ENCODE measurements around the gene CLSTN3.
"Not testable (repeated sequence)": the region's sequence is repeated elsewhere in the genome, so short reads cannot be mapped to it uniquely, and the experiment has no call there.

CLSTN3 gene

DNA sequence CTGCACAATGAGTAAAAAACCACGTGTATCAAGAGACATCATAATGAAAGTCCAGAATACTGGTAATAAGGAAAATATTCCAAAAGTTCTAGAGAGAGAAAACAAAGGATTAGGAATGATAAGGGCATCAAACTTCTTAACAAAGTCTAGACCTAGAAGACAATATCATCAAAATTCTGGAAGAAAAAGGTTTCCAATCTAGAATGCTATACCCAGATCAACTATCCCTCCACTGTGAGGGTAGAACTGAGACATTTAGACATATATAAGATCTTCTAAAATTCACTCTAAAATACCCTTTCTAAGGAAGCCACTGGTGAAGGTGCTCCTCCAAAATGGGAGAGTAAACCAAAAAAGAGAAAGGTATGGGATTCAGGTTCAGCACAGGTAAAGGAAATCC, 24.1 kb upstream of the CLSTN3 start:
- no peak for DNase-seq

DNA sequence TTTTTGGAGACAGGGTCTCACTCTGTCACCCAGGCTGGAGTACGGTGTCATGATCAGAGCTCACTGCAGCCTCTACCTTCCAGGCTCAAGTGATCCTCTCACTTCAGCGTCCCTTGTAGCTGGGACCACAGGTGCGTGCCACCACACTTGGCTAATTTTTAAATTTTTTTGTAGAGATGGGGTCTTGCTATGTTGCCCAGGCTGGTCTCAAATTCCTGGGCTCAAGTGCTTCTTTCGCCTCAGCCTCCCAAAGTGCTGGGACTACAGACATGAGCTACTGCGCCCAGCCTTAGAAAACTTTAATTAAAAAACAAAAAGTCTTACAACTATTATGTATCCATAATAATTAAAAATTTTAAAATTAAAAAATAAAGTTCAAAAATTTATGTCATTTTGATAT, 23.0 kb upstream of the CLSTN3 start:
- DNase-seq = not testable (repeated sequence)

DNA sequence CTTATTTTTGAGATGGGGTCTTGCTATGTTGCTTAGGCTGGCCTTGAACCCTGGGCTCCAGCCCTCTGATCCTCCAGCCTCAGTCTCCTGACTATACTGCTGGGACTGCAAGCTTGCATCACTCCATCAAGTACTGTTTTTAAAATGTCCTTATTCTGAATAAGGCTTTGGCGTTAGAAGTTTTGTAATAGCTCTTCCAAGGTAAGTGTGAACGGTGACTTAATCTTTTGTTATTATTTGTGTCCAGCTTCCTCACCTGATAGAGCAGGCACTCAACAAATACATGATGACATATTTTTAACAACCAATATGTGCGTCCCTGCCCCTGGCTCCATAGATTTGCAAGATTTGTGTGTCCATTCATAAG, 22.6 kb upstream of the CLSTN3 start:
- no peak for DNase-seq

DNA sequence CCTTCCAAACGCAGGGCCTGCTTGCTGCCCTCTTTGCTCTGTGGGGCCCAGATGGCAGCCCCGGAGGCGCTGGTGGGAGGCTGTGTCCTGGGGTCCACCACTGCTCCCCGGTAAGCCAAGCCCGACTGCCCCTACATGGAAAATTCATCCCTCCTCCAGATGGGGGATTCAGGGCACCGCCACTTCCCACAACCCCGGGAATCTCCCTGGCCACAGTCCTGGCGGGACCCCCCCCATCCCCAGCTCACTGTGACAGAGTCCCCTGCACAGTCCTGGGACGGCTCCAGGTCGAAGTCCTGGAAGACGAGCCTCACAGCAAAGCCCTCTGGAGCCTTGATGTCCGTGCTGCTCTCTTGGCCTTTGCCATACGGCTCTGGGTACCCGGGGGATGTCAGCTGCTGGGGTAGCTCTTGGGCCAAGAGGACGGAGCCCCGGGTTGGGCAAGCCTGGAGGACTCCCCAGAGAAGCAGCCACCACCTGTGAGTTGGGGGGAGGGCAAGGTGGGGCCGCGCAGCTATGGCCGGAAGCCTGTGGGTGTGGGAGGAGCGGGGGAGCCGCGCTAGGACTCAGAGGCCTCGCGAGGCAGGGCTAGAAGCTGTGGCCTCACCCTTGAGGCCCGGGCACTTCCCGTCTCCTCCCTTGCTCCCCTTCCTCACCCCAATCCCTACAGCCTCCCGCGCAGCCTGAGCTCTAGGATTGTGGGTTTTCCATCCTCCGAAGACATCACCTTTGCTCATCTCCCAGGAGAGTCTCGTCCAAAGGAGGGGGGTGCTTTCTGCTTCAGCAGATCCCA, 22.0 kb upstream of the CLSTN3 start:
- DNase-seq = peak; percentile 39

DNA sequence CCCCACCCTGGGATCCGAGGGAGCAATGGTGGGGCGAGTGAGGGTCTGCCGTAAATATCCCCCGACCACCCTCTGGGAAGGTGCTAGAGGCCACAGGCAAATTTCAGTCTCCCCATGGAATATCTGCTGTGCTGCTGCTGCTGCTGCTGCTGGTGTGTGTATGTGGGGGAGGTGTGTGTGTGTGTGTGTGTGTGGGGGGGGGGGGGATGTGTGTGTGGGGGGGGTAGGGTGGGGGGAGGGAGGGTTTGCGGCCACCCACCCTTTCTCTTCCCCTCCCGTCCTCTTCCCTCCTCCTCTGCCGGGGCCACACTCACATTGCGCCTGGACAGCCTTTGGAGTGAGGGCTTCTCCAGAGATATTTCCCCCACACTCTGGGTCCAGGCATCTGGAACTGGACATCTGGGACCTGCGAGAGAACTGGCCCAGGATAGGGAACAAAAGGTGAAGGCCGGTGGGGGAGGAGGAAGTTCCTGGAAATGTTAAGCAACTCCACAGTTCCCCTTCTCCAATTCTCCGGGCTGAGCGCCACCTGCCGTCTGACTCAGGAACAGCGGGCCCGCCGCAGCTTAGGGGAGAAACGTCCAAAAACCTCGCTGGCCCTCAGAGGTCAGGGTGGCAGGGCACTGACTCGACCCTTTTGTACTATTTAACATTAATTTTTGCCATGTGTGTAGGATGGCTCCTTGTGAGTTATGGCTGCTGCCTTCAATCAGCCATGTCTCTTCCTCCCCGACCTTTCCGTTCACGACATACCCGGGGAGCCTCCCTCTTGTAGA, 21.2 kb upstream of the CLSTN3 start, which contains the start of gene C1RL:
Gene C1RL, minus strand, starts transcription at position 419 of the 776 bp plus-strand sequence. Its CDS starts 34 bp downstream, at position 385.
- peak; percentile 59 for DNase-seq

DNA sequence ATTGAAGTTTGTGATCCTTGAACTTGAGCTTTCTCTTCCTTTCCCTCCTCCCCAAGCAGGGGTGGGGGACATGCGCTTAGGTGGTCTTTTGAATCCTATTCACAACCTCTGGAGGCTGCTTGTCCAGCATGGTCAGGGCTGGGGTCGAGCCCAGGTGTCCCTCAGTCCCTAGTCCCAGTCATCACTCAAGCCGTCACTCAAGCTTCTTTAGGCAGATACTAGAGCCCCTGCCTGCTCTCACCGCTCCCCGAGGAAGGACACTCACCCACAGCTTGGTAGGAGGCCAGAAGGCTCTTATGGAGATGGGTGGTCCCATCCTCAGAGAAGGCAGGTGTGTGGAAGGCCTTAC, 20.6 kb upstream of the CLSTN3 start:
- no peak for DNase-seq

DNA sequence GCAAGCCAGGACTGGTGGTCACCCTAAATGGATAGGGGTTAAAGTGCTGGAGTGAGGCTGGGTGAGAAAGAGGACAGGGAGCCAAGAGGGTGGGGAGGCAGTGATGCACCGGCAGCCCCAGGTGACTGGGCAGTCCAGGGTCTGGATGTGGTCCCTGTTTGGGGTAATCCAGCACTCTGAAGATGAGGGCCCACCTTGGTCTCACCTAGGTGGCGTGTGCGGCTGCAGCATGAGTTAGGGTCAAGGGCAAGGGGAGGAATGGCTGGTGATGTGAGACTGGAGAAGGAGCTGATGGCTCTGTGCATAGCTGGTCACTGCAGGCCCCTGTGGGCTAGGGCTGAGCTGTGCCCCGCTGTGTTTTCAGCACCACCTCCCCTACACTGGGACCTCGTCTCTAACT, 19.5 kb upstream of the CLSTN3 start:
- no peak for DNase-seq

DNA sequence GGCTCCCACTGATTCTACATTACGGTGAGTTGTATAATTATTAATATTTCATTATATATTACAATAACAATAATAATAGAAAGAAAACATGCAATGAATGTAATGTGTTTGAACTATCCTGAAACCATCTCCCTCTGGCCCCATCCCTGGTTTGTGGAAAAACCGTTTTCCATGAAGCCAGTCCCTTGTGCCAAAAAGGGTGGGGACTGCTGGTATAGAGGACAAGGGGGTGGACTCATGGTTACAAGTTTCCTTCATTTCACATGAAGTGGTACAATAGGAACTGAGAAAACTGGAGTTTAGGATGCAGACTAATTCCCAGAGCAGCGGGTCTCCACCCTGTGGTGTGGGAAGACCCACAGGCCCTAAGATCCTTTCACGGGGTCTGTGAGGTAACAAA, 18.1 kb upstream of the CLSTN3 start:
- DNase-seq = no peak

DNA sequence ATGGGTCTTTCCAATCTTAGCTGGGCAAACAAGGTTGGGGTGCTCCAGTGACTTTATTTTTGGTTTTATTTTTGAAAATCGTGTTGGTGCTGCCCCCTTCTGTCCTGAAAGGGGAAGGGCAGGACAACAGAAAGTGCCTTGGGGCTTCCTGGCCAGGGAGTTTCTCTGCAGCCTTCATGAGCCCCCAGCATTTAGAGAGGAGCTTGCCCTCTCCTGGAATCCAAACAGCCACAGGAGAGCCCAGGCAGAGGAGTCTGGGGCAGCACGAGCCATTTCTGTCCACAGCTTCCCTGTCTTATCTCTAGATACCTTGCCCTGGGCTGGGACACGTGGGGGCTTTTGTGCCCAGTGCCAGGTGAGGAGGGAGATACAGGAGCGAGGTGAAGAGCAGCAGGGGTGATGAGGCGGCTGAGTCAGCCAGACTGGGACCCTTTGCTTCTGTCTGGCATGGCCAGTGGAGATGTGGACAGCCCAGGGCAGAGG, 16.7 kb upstream of the CLSTN3 start:
- no peak for DNase-seq

DNA sequence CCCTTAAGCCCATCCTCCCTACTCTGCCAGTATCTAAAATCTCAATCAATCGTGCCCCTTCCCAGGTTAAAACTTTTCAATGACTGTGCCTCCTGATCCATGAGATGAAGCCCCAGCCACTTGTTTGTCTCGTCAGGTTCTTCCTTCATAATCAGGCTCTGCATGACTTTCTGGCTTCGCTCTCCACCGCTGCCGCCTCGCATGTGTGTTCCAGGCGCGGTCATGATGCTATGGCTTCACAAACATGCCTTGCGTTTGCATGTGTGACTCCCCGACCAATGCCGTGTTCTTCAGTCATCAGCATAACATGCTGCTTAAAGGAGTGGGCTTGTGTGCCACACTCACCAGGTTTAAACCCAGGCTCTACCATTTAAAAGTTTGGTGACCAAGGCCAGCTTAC, 16.2 kb upstream of the CLSTN3 start:
- DNase-seq = no peak

DNA sequence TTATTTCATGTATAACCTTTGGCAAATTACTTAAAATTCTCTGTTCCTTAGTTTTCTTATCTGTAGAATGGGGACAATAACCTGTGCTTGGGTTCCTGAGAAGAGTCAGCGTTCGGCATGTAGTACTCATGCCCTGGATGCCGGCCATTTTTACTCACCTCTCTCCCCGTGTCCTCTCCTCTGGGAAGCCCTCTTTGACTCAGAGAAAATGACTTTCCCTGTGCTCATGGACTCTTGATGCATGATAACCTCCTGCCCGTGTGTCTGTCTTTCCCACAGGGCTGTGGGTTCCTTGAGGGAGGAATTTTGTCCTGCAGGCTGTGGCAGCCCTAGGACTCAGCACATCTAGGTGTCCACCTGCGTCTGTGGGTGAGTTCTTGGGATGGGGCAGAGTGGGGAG, 15.3 kb upstream of the CLSTN3 start:
- no peak for DNase-seq

DNA sequence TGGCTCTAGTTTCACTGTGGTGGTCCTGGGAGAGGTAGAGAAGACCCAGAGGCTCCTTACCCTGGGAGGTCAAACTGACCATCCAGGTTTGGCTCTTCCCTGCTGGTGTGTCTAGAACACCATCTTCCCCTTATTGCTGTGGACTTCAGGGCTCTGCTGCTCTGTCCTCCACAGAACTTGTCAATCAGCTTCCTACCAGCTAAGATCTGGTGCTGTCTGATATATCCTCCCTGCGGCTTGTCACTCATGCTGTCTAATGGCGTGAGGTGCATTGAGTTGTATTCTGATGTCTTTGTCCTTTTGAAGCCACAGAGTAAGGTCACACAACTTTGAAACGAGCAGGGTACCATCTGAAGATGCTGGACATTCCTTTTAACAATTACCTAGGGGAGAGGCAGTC, 14.0 kb upstream of the CLSTN3 start:
- no peak for DNase-seq

DNA sequence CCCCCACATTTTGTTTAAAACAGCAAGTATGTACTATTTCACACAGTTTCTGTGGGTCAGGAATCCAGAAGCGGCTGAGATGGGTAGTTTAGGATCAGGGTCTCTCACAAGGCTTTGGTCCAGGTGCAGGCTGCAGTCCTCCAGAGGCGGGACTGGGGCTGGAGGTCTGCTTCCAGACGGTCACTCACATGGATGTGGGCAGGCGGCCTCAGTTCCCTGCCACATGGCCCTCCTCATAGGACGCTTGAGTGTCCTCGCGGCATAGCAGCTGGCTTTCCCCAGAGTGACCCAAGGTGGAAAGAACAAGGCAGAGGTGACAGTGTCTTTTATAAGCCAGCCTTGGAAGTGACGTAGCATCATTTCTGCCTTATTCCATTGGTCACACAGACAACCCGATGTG, 13.3 kb upstream of the CLSTN3 start:
- no peak for DNase-seq

DNA sequence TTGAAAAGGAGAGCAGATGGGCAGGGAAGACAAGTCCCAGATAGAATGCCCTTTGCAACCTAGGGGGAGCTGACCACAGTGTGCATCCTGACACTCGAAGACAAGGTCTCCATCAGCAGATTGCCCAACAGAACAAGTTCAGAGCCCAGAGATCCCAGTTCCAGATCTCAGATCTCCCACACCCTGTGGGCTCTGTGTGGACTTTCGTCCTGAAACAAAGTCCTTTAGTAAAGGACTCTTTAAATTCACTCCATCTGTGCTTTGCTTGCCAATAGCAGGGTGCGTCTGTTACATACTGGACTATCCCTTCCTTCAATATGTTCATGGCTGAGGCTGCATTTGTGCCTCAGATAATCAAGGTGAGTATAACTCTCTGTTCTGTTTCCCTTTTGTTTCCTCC, 12.5 kb upstream of the CLSTN3 start:
- DNase-seq = no peak

DNA sequence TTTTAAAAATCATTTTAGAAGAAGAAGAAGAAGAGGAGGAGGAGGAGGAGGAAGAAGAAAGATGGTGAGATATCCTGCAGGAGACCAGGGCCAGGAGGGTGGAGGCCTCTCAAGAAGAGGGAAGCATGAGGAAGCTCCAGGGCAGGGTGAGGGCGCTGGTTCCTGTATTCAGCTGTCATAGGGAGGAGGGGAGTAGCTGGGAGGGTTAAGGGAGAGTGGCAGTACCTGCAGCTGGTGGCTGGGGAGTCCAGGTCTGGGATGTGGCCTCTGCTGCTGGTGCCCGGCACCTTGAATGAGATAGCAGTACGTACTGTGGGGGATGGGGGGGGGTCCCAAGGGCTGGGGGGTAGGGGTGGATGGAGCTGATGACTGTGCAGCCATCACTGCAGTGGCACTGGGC, 11.3 kb upstream of the CLSTN3 start:
- no peak for DNase-seq

DNA sequence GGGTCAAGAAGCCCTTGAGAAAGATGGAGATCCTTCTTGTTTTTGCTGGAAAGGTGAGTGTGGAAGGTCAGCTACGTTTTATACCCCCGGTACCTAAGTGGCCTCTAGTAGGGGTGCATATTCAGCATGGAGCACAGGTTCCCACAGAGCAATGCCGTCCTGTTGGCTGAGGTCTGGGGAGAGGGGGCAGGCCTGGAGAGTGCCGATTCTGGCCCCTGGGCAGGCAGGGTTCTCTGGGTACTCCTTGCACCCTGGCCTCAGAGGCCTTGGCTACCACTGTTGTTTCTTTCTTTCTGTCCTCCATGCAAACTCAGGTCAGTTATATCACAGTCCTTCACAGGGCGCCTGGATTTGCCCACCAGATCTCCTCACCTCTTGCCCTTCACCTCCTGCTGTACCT, 10.0 kb upstream of the CLSTN3 start:
- DNase-seq = no peak

DNA sequence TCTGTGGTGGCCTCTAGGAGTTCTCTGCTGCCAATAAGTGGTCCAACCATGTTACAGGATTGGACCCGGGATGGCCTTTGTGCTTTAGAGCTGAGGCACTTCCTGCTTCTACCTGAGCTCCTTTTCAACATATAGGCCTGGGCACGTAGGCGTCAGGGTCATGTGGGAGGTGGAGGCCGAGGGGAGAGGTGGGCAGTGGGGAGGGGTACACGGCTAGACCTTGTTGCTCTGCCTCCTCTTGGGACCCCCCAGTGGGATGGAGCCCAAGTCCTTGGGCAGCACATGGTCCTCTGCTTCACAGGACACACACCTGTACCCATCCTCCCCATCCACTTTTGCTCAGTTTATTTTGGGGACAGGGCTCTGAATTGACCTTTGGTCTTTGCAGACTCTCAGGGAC, 8.8 kb upstream of the CLSTN3 start:
- no peak for DNase-seq

DNA sequence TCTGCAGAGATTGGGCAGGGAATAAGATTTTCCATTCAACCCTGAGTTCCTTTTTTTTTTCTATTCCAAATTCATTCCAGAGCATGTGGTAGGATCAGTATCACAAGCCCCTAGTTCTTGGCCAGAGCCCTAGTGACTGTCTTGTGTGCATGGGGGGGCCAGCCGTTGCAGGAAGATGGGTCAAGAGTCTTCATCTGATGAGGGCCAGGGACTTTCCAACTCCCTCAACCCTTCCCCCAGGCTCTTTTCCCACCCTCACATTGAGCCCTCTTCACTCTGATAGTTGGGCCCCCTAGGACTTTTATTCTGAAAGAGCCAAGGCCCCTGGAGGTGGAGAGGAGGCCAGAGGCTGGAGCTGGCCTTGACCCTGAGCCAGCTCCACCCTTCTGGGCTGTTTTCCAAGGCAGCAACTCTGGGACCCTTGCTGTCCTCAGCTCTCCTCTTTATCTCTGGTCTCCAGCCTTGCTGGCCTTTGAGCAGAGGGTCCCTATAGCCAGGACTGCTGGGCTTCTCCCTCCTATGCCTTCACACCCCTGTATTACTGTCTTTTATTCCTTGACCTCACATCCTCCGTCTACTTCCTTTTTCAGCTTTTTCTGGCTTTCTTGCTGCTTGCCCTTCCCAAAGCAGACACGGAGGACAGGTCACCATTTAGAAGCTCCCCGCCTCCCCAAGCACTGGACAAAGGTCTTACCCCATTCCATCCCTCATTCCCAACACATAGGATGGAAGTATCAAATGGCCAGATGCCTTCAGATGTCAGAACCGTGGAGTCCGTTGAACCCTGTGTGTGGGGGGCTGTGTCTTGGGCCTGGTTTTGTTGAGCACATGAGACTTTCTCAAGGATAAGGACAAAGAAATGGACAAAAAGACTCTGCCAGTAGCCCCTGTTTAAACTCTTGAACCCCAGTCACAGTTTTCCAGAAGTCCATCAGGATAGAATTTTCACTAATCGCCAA, 7.1 kb upstream of the CLSTN3 start:
- DNase-seq = no peak

DNA sequence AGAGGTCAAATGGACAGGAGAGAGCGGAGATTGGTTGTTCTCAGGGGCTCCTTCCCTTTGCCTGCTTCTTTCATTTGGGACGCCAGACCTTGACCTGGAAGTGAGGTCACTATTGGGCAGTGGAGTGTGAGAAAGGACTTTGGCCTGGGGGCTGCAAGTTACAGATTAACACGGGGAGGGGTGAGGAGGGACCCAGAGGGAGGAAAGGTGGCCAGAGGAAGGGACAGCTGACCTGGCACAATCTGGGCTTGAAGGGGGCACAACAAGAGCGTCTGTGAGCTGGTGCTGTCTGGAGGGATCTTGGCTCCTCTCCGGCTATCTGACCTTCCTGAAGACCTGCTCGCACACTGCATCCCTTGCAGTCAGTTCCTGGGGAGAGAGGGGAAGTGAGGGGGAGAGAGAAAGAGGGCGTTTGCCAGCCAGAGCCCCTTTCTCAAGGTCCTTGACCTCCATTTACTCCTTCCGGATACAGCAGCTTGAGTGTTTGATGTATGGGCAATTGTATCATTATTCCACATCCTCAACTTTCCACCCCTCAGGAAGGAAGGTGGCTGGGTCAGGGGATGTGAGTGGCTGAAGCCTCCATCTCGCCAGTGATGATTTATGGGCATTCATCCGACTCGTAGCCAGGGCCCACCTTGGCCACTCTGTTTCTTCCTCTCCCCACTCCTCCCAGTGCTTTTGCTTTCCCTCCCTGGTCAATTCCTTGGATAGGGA, 6.2 kb upstream of the CLSTN3 start:
- DNase-seq = no peak

DNA sequence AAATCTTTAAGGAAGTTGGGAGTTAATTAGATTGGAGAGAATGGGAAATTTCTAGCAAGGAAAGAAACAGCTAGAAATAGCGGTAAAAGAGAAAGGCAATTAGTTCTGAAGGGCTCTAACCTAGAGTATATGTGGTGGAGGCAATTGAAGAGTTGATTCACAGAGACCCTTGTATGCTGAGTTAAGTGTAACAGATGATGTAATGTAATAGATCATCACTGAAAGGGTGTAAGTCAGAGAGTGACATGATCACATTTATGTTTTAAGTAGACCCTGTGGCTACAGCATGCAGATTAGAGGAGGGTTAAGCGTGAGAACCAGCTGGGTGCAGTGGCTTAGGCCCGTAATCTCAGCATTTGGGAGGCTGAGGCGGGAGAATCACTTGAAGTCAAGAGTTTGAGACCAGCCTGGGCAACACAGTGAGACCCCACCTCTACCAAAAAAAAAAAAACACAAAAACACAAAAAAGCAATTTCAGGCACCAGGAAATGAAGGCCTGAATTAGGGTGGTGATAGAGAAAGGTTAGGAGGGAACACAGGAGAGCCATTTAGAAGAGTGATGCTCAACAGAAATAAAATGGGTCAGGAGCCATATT, 4.4 kb upstream of the CLSTN3 start:
- no peak for DNase-seq

DNA sequence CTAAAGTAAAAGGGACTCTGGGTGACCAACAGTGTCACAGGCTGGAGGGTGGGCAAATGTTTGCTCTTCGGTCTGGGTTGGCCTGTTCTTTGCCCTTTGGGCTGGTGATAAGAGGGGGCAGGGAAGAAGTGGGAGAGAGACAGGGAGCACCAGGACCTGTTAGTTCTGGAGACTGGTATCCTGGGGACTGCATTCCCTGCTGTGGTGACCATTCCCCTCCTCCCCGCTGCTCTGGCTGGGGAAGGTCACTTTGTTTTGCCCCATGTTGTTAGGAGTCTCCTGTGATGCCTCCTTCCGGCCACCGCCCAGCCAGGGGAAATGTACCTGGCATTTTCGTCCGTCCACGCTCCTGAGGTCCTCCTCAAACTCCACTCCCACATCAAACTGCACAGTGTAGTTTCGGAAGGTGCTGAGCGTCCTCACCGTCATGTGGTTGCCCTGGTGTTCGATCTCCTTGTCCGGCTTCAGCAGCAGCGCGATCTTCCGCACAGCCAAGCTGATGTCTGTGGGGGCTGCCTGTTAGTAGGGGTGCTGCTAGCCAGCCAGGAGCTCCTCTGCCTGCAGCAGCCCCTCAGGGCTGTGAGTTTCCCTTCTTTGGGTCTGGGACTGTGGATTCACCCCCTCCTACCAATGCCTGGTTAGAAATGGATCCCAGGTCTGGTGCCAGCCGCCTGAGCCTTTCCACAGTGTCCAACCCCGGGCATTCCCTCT, 2.1 kb upstream of the CLSTN3 start:
- DNase-seq = no peak

Measured in T1000 (cell line).